GM19240 (cell line): Measurements from ENCODE around the gene CLDN7.

Source experiments
- DNase-seq: peaks from one replicate; pipeline ENCODE4 v3.0.0; 2011; ENCODE audit warnings: low spot score; ENCODE audit not compliant: insufficient read length

The CLDN7 gene, protein sequence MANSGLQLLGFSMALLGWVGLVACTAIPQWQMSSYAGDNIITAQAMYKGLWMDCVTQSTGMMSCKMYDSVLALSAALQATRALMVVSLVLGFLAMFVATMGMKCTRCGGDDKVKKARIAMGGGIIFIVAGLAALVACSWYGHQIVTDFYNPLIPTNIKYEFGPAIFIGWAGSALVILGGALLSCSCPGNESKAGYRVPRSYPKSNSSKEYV

DNA sequence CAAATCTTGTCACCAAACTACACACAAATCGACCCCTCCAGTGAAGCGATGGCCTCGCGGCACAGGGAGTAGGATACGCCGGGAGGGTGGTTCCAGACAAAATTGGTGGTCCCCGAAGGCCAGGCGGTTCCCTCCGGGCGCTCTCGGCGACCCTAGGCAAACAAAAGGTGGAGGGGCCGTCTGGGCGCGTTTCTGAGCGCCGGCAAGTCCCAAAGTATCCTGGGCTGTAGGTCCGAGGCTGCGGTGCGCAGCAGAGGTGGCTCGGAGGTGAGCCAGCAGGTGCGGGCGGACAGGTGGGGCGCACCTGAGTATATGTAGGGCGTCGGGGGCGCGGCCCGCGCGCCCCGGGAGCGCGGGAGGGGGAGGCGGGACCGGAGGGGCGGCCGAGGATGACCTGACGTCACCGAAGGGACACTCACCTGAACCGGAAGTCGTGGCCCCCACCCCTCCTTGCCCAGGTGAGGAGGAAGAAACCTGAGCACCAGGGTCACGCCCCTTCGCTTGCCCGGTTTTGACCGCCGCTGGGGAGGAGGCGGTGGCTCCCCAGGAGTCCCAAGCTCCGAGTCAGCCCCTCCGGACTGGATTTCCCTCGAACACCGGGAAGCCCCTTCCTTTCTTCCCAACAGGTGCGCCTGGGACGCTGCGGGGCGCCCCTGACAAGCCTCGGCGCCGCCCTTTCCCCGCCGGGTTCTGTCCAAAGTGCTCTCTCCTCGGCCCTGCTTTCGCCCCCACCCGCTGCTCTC is at the start of gene CLDN7:
CLDN7 (minus strand) TSS at position 287 of the 743 bp plus-strand sequence. CDS start 435 bp downstream, outside the sequence.
- DNase-seq = no peak

- DNase-seq = no peak
Observed at GRCh38 chr17:7311110-7311705, 48.9 kb upstream of the CLDN7 start.

GRCh38 chr17:7309628-7310027 is 47.4 kb upstream of the CLDN7 start:
- DNase-seq = no peak

- peak; percentile 66 for DNase-seq
Observed at GRCh38 chr17:7308625-7309433, 46.6 kb upstream of the CLDN7 start.

- no peak for DNase-seq
Observed at GRCh38 chr17:7307686-7308624, 45.7 kb upstream of the CLDN7 start.

- peak; percentile 96 for DNase-seq
Observed at GRCh38 chr17:7306911-7307685, 44.8 kb upstream of the CLDN7 start, which contains the start of gene EIF5A. TSS of gene EIF5A (plus strand) at chr17:7307628. CDS start at chr17:7309636, 2,008 bp downstream.

GRCh38 chr17:7304179-7304578 is 41.9 kb upstream of the CLDN7 start:
- no peak for DNase-seq

- peak; percentile 79 for DNase-seq
Observed at GRCh38 chr17:7296189-7296861, 34.0 kb upstream of the CLDN7 start.

GRCh38 chr17:7295230-7296180 is 33.2 kb upstream of the CLDN7 start:
- no peak for DNase-seq

DNA sequence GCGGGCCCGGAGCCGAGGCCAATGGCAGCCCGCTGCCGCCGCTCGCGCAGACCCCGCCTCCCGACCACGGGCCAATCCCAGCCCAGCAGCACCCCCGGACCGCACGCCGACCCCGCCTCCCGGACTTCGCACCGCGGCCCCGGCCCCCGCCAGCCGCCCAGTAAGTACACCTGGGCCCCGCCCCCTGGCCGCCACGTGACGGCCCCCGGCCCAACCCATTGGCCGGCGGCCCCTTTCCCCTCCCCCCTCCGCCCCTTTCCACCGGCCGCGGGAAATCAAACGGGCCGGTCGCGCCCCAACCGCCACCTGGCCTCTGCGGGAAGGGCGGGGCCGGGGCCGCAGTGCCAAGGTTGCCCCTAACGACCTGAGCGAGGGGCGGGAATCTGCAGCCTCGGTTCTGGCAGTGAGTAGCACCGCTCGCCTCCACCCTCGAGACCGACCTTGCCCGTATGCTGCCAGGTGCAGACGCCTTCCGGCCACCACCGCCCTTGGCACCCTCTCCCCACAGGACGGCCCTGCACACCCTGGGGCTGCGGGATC is 32.4 kb upstream of the CLDN7 start, which contains the start of gene YBX2:
YBX2 (minus strand) TSS at position 26 of the 540 bp plus-strand sequence. CDS start 139 bp downstream, outside the sequence.
- peak; percentile 59 for DNase-seq

DNA sequence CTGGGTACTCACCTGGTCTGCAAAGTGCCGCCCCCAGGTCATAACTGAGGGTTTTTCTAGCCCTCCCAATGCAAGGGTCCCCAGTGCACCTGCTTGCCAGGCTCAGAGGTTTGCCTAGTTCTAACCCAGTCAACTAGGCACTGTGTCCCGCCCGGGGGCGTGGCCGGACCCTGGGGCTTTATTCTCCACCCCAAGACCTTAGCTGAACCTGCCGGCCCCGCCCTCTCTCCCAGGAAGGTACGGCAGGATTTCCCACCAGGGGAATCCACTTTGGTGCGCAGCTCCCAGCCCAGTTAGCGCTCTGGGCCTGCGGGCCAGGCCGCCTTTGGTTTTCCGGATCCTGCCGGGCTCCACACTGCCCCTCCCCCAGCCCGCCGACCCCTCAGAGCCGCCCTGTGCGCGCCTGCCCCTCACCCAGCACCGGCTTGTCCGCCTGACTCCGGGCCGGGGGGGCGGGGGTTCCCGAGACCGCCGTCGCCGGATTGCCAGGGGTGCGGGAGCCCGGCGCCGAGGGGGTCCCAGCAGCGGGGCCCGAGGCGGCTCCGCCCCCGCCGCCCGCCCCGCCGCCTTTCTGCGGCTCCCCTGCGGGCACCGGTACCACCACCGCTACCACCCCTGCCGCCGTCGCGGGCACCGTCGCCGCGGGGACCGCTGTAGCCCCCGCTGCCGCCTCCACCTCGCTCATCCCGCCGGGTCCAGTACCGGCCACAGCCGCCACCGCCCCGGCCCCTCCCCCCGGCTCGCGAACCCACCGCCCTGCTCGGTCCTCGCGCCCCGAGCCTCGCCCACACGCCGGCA is 31.7 kb upstream of the CLDN7 start:
- no peak for DNase-seq

- DNase-seq = no peak
Observed at GRCh38 chr17:7293159-7293558, 30.9 kb upstream of the CLDN7 start.

- DNase-seq = no peak
Observed at GRCh38 chr17:7292729-7293128, 30.5 kb upstream of the CLDN7 start.

DNA sequence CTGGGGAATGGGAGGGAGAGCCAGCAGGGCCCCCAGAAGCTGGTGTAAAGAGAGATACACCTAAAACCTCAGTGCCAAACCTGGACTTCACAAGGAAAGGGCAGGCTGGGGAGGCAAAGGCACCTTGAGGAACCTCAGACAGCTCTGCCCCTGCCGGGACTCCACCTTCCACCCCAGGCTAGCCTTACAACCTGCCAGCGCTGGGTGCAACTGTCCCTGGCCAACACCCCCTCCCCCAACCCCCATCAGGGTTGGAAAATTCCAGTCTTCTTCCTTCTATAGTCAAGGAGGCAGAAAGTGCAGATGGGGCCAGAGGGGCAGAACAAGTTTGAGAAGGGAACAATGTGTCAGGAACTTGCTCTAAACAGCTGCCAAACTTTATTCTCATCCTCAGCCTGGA is 29.9 kb upstream of the CLDN7 start:
- no peak for DNase-seq

DNA sequence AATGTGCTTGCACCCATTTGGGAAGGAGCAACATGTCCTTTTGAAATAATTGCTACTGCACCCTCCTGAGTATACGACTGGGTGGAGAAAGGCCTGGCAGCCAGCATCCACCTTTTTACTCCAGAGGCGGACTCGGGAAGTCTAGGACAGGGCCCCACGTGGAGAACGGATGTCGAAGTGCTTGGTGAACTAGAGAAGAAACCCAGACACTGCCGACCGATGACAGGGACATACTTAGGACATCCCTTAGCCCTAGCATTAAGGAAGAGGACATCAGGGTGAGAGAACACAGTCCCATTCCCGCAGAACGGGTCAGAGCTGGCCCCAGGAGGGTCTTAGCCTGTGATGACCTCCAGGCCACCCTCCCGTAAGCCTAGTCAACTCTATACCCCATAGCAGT is 28.4 kb upstream of the CLDN7 start:
- no peak for DNase-seq

GRCh38 chr17:7290166-7290565 is 27.9 kb upstream of the CLDN7 start:
- no peak for DNase-seq
